Ovary (tissue), 9 donors: ENCODE data around the gene PEA15. TPM values are rescaled to one million over a fixed set of nuclear protein-coding genes. Genes with fewer than 3 reads are reported as not detected.

ENCODE experiments used
- DNase-seq, 5 donors: peaks; one replicate each; pipeline ENCODE4 v3.0.0-alpha.2; 2019 to 2020
- H3K27ac ChIP-seq, 2 donors: fragments of 200-600 bp; one replicate each; pipeline versions ENCODE4 v1.5.1 to v1.8.0; 2019 to 2022
- H3K27me3 ChIP-seq: fragments of 200-600 bp; one replicate; pipeline ENCODE4 v1.8.0; 2022
- H3K36me3 ChIP-seq: fragments of 200-600 bp; sonication (generic); one replicate; pipeline ENCODE4 v1.5.1; 2019
- H3K4me1 ChIP-seq: one replicate; pipeline ENCODE4 v1.8.1; 2013; ENCODE audit warnings: mild to moderate bottlenecking, moderate library complexity; ENCODE audit not compliant: insufficient read depth
- H3K4me3 ChIP-seq: fragments of 200-600 bp; sonication (generic); one replicate; pipeline ENCODE4 v1.5.1; 2017
- H3K9me3 ChIP-seq, 2 donors: fragments of 200-600 bp in 1 of 2; sonication (generic) in 1 of 2; one replicate each; pipeline versions ENCODE4 v1.5.1 to v1.8.1; 2013 to 2019; ENCODE audit warnings: mild to moderate bottlenecking in 1 of 2, moderate library complexity in 1 of 2
- CTCF ChIP-seq, 3 donors: fragments of 450-650 bp in 2 of 3; fragments of 200-600 bp in 1 of 3; IDR thresholded peaks; one replicate each; pipeline versions ENCODE4 v1.5.1 to v1.8.0; 2016 to 2022; ENCODE audit warnings: antibody characterized with exemption in 3 of 3, mild to moderate bottlenecking in 1 of 3
- EP300 ChIP-seq: sonication (generic); formaldehyde crosslinking; IDR thresholded peaks from one replicate; pipeline ENCODE4 v1.6.1; 2017; ENCODE audit warnings: antibody characterized with exemption
- POLR2A ChIP-seq: fragments of 450-650 bp; IDR thresholded peaks from one replicate; pipeline ENCODE4 v1.6.1; 2017; ENCODE audit warnings: antibody characterized with exemption, mild to moderate bottlenecking, moderate library complexity
- WGBS, 3 donors: extraction: QIAGEN DNeasy Blood & Tissue Kit in 1 of 3; methylation state at CpG; one replicate each; pipeline versions ENCODE4 v1.1.5 to v1.1.7; 2013 to 2017; 5-methylcytosine and 5-hydroxymethylcytosine counted together
- intact Hi-C, 4 donors: fragments of 100-400 bp; cut with DNase I; formaldehyde crosslinking; loops; one replicate each; pipeline versions ENCODE4 v1.11.0 to v1.15.1; 2022 to 2023
- polyA plus RNA-seq, 2 donors: library from polyadenylated mRNA; stranded (reverse); fragments of 200-250 nt in 1 of 2; fragments of 350-450 nt in 1 of 2; fragmentation: Illumina TruSeq in 1 of 2; extraction: RNeasy Lipid Tissue Mini Kit (QIAGEN cat#74804) in 1 of 2; gene quantifications; one replicate each; pipeline ENCODE4 v1.2.3, GENCODE V29; 2013 to 2014
- total RNA-seq, 7 donors: library from RNA; depleted of rRNA in 2 of 7; stranded (reverse); fragments of >200 nt in 2 of 7; fragmentation: NEBNext Ultra II Directional in 3 of 7; extraction: Animal tissue kit (Norgen Biotek cat#: 25700) in 3 of 7; gene quantifications; one replicate each; pipeline versions ENCODE4 v1.1.0 to v1.2.4, GENCODE V29; 2016 to 2023
- donor health status: DM: no; HTN: no; CAD: no; lungs with moderate emphysema.
- donor health status: DM: no; HTN: no; CAD: no.
- donor health status: Bipolar disorder and iron deficiency.
- donor health status: DM: yes; HTN: yes; CAD: no.
- donor health status: DM: no; HTN: no; CAD: no.
- donor health status: DM: yes; HTN: yes; CAD: no.

The PEA15 gene
- total and polyA plus RNA-seq, 9 donors, result 38.4 to 530 (median 135) TPM

DNA sequence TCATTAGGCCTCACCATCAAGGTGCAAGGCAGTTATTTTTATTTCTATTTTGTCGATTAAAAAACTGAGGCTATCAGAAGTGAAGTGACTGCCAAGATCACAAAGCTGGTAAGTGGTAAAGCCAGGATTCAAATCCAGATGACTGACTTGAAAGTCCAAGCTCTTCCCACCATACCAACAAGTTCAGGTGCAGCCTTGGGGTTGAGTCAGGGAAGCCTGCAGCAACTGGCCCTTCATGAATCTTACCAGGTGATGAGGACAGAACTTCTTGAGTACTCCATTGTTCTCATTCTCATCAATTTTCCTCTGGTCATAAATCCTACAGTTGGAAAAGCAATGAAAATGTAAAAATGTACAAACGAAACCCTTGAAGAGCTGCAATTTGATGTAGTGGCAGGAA is 20.2 kb downstream of the PEA15 start:
- DNase-seq, result no peak
- peaks cover 1% of the 10 kb centered on the region for H3K4me1 ChIP-seq
- intact Hi-C loops, result no loop called here
- no peak overlapping the region for H3K4me3 ChIP-seq
- TF ChIP-seq EP300 (no peak), CTCF (IDR thresholded peaks at IDR 0.05) (no peak), POLR2A (no peak)
- H3K36me3 ChIP-seq, result no peaks in the 10 kb centered on the region
- H3K27me3 ChIP-seq, result no peaks in the 10 kb centered on the region
- 61 to 69% (median 69%) methylated on average over 2 of the region's 2 CpGs for WGBS, 3 donors
- H3K9me3 ChIP-seq, result no peaks in the 10 kb centered on the region
- no peak overlapping the region for H3K27ac ChIP-seq

DNA sequence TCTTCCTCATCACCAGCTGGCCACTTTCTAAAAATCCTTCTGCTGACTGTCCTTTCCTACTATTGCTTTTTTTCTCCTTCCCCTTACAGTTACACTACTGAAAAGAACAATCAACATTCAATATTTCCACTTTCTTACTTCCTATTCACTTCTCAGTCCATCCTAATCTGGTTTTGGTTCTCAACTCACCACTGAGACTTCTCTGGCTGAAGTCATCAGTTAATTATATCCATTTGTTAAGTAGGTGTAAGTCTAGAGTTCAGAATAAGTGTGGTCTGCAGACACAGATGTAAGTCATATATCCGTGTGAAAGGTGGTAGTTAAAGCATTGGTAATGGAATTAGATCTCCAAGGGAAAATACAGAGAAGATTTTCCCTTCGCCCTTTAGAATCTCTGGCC is 21.4 kb downstream of the PEA15 start:
- intact Hi-C loops, result no loop called here

GRCh38 chr1:160227034-160227433 is 21.9 kb downstream of the PEA15 start:
- Histone ChIP-seq H3K4me3 (no peak overlapping the region), H3K27ac (no peak overlapping the region), H3K27me3 (no peaks in the 10 kb centered on the region), H3K9me3 (no peaks in the 10 kb centered on the region), H3K4me1 (peaks cover 1% of the 10 kb centered on the region), H3K36me3 (no peaks in the 10 kb centered on the region)
- intact Hi-C loops, result no loop called here
- WGBS, 3 donors, result 86 to 89% (median 87%) methylated on average over 4 of the region's 4 CpGs
- TF ChIP-seq CTCF (IDR thresholded peaks at IDR 0.05) (no peak), POLR2A (no peak)
- DNase-seq, result no peak

More for the DNA sequence above, 21.4 kb downstream of the PEA15 start:
- 85 to 88% (median 88%) methylated on average over 2 of the region's 2 CpGs for WGBS, 3 donors
- no peak for DNase-seq
- no peaks in the 10 kb centered on the region for H3K27me3 ChIP-seq
- no peak overlapping the region for H3K4me3 ChIP-seq
- H3K9me3 ChIP-seq, result no peaks in the 10 kb centered on the region
- H3K36me3 ChIP-seq, result no peaks in the 10 kb centered on the region
- H3K4me1 ChIP-seq, result peaks cover 1% of the 10 kb centered on the region
- no peak overlapping the region for H3K27ac ChIP-seq
- TF ChIP-seq POLR2A (no peak), EP300 (no peak), CTCF (IDR thresholded peaks at IDR 0.05) (no peak)

- Histone ChIP-seq H3K27ac (no peak overlapping the region), H3K36me3 (no peaks in the 10 kb centered on the region), H3K4me1 (peaks cover 1% of the 10 kb centered on the region), H3K27me3 (no peaks in the 10 kb centered on the region), H3K9me3 (no peaks in the 10 kb centered on the region), H3K4me3 (no peak overlapping the region)
- no peak for TF ChIP-seq CTCF (IDR thresholded peaks at IDR 0.05)
- no peak for TF ChIP-seq POLR2A
- no peak for TF ChIP-seq EP300
- intact Hi-C loops, result no loop called here
- 96 to 97% (median 97%) methylated on average over 1 of the region's 1 CpG for WGBS, 3 donors
- DNase-seq, result no peak
Observed at GRCh38 chr1:160227561-160227960, 22.4 kb downstream of the PEA15 start.

DNA sequence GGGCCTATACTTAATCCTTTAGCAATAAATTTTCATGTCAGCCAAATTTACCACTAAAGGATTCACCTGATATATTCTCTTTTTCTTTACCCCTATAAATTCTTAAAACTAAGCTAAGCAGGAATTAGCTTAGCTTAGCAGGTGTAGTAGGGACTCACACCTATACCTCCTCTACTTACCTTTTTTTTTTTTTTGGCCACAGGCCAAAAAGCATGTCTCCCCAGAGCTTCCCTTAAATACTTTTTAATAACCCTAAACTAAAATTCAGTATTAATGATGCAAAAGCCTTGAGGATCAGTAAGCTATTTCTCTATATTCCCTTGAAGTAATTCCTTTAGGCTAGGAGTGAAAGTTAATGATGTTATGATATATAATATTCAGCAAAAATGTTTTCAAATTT is 23.2 kb downstream of the PEA15 start:
- no peaks in the 10 kb centered on the region for H3K36me3 ChIP-seq
- H3K4me1 ChIP-seq, result peaks cover 1% of the 10 kb centered on the region
- intact Hi-C loops, result no loop called here
- no peak overlapping the region for H3K27ac ChIP-seq
- H3K27me3 ChIP-seq, result no peaks in the 10 kb centered on the region
- no peaks in the 10 kb centered on the region for H3K9me3 ChIP-seq
- no peak overlapping the region for H3K4me3 ChIP-seq
- no peak for TF ChIP-seq POLR2A
- no peak for TF ChIP-seq EP300
- no peak for TF ChIP-seq CTCF (IDR thresholded peaks at IDR 0.05)
- no peak for DNase-seq
